GM19043 (cell line): ENCODE data around the gene DHX57.

ENCODE experiments used
- ATAC-seq: cut with Tn5 transposase; IDR thresholded peaks from one replicate; pipeline ENCODE4 v1.9.1; 2021; ENCODE audit warnings: low read depth; ENCODE audit not compliant: unreplicated experiment

Gene DHX57

GRCh38 chr2:38875576-38876367, at the start of gene DHX57, which contains the start of gene MORN2:
TSS of gene DHX57 (minus strand) at chr2:38875934. CDS start at chr2:38868405, 7,529 bp downstream.
TSS of gene MORN2 (plus strand) at chr2:38875976.
- peak; percentile 100 for ATAC-seq

GRCh38 chr2:38922902-38923301, 47.2 kb upstream of the DHX57 start:
- ATAC-seq = no peak

GRCh38 chr2:38922389-38922788, 46.7 kb upstream of the DHX57 start:
- no peak for ATAC-seq

GRCh38 chr2:38912619-38913018, 36.9 kb upstream of the DHX57 start:
- no peak for ATAC-seq

GRCh38 chr2:38911191-38911590, 35.5 kb upstream of the DHX57 start:
- no peak for ATAC-seq

GRCh38 chr2:38909872-38910271, 34.1 kb upstream of the DHX57 start:
- no peak for ATAC-seq

- ATAC-seq = peak; percentile 73
Measured at GRCh38 chr2:38907743-38908562, 32.2 kb upstream of the DHX57 start.

- ATAC-seq = no peak
Measured at GRCh38 chr2:38907242-38907641, 31.5 kb upstream of the DHX57 start.

GRCh38 chr2:38905251-38905650, 29.5 kb upstream of the DHX57 start:
- ATAC-seq = no peak

GRCh38 chr2:38900726-38901125, 25.0 kb upstream of the DHX57 start:
- ATAC-seq = no peak

- no peak for ATAC-seq
Measured at GRCh38 chr2:38898256-38898655, 22.5 kb upstream of the DHX57 start.

GRCh38 chr2:38892819-38893218, 17.1 kb upstream of the DHX57 start:
- no peak for ATAC-seq

- no peak for ATAC-seq
Measured at GRCh38 chr2:38889575-38889974, 13.8 kb upstream of the DHX57 start, which contains the start of gene ARHGEF33. TSS of gene ARHGEF33 (plus strand) at chr2:38889875. CDS start at chr2:38919448, 29,573 bp downstream.

- ATAC-seq = no peak
Measured at GRCh38 chr2:38889045-38889444, 13.3 kb upstream of the DHX57 start.

GRCh38 chr2:38887902-38888554, 12.3 kb upstream of the DHX57 start:
- ATAC-seq = no peak

GRCh38 chr2:38887347-38887746, 11.6 kb upstream of the DHX57 start:
- no peak for ATAC-seq

GRCh38 chr2:38886063-38886462, 10.3 kb upstream of the DHX57 start:
- ATAC-seq = no peak

GRCh38 chr2:38876407-38876806, 673 bp upstream of the DHX57 start:
- ATAC-seq = no peak

GRCh38 chr2:38875227-38875575, 533 bp downstream of the DHX57 start:
- ATAC-seq = no peak

GRCh38 chr2:38873763-38874162, 2.0 kb downstream of the DHX57 start:
- ATAC-seq = no peak

- no peak for ATAC-seq
Measured at GRCh38 chr2:38871432-38871831, 4.3 kb downstream of the DHX57 start.
